ENCODE data around the gene TAF1B.

GRCh38 chr2:9910699-9911098 is 67.4 kb downstream of the TAF1B start:
- TF ChIP-seq, protein P1, sequence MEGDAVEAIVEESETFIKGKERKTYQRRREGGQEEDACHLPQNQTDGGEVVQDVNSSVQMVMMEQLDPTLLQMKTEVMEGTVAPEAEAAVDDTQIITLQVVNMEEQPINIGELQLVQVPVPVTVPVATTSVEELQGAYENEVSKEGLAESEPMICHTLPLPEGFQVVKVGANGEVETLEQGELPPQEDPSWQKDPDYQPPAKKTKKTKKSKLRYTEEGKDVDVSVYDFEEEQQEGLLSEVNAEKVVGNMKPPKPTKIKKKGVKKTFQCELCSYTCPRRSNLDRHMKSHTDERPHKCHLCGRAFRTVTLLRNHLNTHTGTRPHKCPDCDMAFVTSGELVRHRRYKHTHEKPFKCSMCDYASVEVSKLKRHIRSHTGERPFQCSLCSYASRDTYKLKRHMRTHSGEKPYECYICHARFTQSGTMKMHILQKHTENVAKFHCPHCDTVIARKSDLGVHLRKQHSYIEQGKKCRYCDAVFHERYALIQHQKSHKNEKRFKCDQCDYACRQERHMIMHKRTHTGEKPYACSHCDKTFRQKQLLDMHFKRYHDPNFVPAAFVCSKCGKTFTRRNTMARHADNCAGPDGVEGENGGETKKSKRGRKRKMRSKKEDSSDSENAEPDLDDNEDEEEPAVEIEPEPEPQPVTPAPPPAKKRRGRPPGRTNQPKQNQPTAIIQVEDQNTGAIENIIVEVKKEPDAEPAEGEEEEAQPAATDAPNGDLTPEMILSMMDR (conservative IDR thresholded peaks at IDR 0.05; ENCODE audit: low read depth, low read length) = no peak
- TF ChIP-seq EZH2 (IDR thresholded peaks at IDR 0.05; ENCODE audit: borderline replicate concordance, low read depth, low read length, poor library complexity, severe bottlenecking) = no peak
